Panc1 (cell line): ENCODE measurements around the gene KRT38. TPM values are rescaled to one million over a fixed set of nuclear protein-coding genes. Genes with fewer than 3 reads are reported as not detected.

Experiments used
- ATAC-seq: fragments of 200-7000 bp; cut with Tn5 transposase; 2 replicates; pipeline ENCODE4 v1.9.1; 2020; ENCODE audit warnings: mild to moderate bottlenecking, moderate library complexity
- Bru-seq: library from RNA; stranded (reverse); fragments of 400-500 nt; gene quantifications from one replicate; lab custom pipeline; 2021; lab: Mats Ljungman, UMichigan
- BruChase-seq, 2 experiments: library from RNA; stranded (reverse); fragments of 400-500 nt; gene quantifications; one replicate each; lab custom pipeline; 2021; lab: Mats Ljungman, UMichigan
- BruUV-seq: library from RNA; stranded (reverse); fragments of 400-500 nt; replicated peaks from 2 replicates; lab custom pipeline; 2021; lab: Mats Ljungman, UMichigan
- CTCF ChIA-PET: fragments of 300-600 bp; sonication (Branson Sonifier 250); formaldehyde crosslinking; loops from one replicate; lab custom pipeline; 2022; ENCODE audit warnings: antibody characterized with exemption; lab: Charles Lee
- POLR2A ChIA-PET: fragments of 300-600 bp; sonication (Branson Sonifier 250); formaldehyde crosslinking; loops from one replicate; lab custom pipeline; 2022; ENCODE audit warnings: antibody characterized with exemption; lab: Charles Lee
- DNase-seq: peaks from one replicate; pipeline ENCODE4 v3.0.0-alpha.2; 2010; ENCODE audit warnings: low read depth, low spot score
- H3K27ac ChIP-seq: 2 replicates; pipeline ENCODE4 v1.5.1; 2011; ENCODE audit warnings: mild to moderate bottlenecking, low read length, inconsistent platforms
- H3K27me3 ChIP-seq: fragments of 200-500 bp; sonication (Bioruptor generic); 2 replicates; pipeline ENCODE4 v1.6.0; 2014; ENCODE audit warnings: low read length, inconsistent platforms; ENCODE audit not compliant: control insufficient read depth, insufficient read depth
- H3K36me3 ChIP-seq: fragments of 200-500 bp; sonication (Bioruptor generic); 2 replicates; pipeline ENCODE4 v1.5.1; 2014; ENCODE audit warnings: inconsistent platforms, mild to moderate bottlenecking, low read length, moderate library complexity; ENCODE audit not compliant: control insufficient read depth, insufficient read depth
- H3K4me1 ChIP-seq: 2 replicates; pipeline ENCODE4 v1.5.1; 2011; ENCODE audit warnings: inconsistent platforms, mild to moderate bottlenecking, low read length, moderate library complexity; ENCODE audit not compliant: control insufficient read depth, insufficient read depth
- H3K4me3 ChIP-seq, 2 experiments: 2 replicates each; pipeline ENCODE4 v1.5.1; 2011 to 2012; ENCODE audit warnings: low read depth in 2 of 2, low read length in 2 of 2, mild to moderate bottlenecking in 2 of 2, inconsistent platforms in 1 of 2, moderate library complexity in 1 of 2
- H3K9me3 ChIP-seq: fragments of 200-500 bp; sonication (Bioruptor generic); 2 replicates; pipeline ENCODE4 v1.5.1; 2014; ENCODE audit warnings: low read depth, mild to moderate bottlenecking, inconsistent platforms, low read length, moderate library complexity; ENCODE audit not compliant: control insufficient read depth, insufficient read depth
- POLR2AphosphoS5 ChIP-seq: IDR thresholded peaks from 2 replicates; pipeline ENCODE4 v1.6.1; 2012; ENCODE audit warnings: mild to moderate bottlenecking, low read depth, low read length, moderate library complexity
- REST ChIP-seq, 2 experiments: IDR thresholded peaks; 2 replicates each; pipeline ENCODE4 v1.6.1; 2011 to 2012; ENCODE audit warnings: low read depth in 2 of 2, control low read depth in 1 of 2, low read length in 1 of 2, mild to moderate bottlenecking in 1 of 2, moderate library complexity in 1 of 2; ENCODE audit not compliant: insufficient read depth in 1 of 2
- SIN3A ChIP-seq: IDR thresholded peaks from 2 replicates; pipeline ENCODE4 v1.6.1; 2012; ENCODE audit warnings: low read depth, mild to moderate bottlenecking, low read length, moderate library complexity, borderline replicate concordance; ENCODE audit not compliant: insufficient read depth
- TCF7L2 ChIP-seq: IDR thresholded peaks from 2 replicates; pipeline ENCODE4 v1.6.1; 2011; ENCODE audit warnings: mild to moderate bottlenecking, low read depth, low read length, inconsistent platforms
- in situ Hi-C: cut with HindIII; loops from 2 replicates; pipeline ENCODE4 v1.10.0; 2016; ENCODE audit warnings: low sequenced_read_pairs, low pct_unique_long_range_greater_than_20kb
- intact Hi-C: fragments of 100-400 bp; cut with micrococcal nuclease; formaldehyde crosslinking; loops from one replicate; pipeline ENCODE4 v1.10.0; 2022; ENCODE audit not compliant: unreplicated experiment
- long read RNA-seq: library from polyadenylated mRNA; unstranded; transcript quantifications from one replicate; pipeline ENCODE4 v2.0.0, GENCODE V29; 2021; ENCODE audit not compliant: unreplicated experiment
- polyA plus RNA-seq: library from polyadenylated mRNA; unstranded; fragments of >200 nt; gene quantifications from one replicate; pipeline ENCODE4 v1.2.1, GENCODE V29; 2012; ENCODE audit warnings: missing spikeins; ENCODE audit not compliant: insufficient read length
- total RNA-seq: library from RNA; stranded (reverse); gene quantifications from one replicate; pipeline ENCODE4 v1.2.1, GENCODE V29; 2021; ENCODE audit not compliant: unreplicated experiment
- TF ChIP-seq, protein P1 (sequence below): fragments of 450-650 bp; IDR thresholded peaks from 2 replicates; pipeline ENCODE4 v1.5.1; 2017; ENCODE audit warnings: mild to moderate bottlenecking

Gene KRT38
- total RNA-seq (not detected), Bru-seq, nascent RNA (percentile 17 among the genes with signal in this experiment), BruChase-seq, experiment 1, labeled RNA remaining after a 2-hour chase (not detected), BruChase-seq, experiment 2, labeled RNA remaining after a 6-hour chase (not detected)
- polyA plus RNA-seq: not detected
- long read RNA-seq: 0 reads

- Histone ChIP-seq H3K9me3 (no peaks in the 10 kb centered on the region), H3K36me3 (no peaks in the 10 kb centered on the region), H3K27ac (no peak within 1 kb of the TSS), H3K4me3 (no peak within 1 kb of the TSS), H3K4me1 (no peaks in the 10 kb centered on the region), H3K27me3 (no peaks in the 10 kb centered on the region)
- no TSS peak for BruUV-seq
- in situ Hi-C loops (no loop called here), intact Hi-C loops (loop anchor here (10.0 kb wide), 1 partner anchor 56 kb away; the partner anchor contains the start of gene KRT34)
- ATAC-seq: no peak
- CTCF ChIA-PET: no interaction called here
- TF ChIP-seq POLR2AphosphoS5: no peak
- no peak for TF ChIP-seq TCF7L2
- TF ChIP-seq SIN3A: no peak
- TF ChIP-seq, protein P1, sequence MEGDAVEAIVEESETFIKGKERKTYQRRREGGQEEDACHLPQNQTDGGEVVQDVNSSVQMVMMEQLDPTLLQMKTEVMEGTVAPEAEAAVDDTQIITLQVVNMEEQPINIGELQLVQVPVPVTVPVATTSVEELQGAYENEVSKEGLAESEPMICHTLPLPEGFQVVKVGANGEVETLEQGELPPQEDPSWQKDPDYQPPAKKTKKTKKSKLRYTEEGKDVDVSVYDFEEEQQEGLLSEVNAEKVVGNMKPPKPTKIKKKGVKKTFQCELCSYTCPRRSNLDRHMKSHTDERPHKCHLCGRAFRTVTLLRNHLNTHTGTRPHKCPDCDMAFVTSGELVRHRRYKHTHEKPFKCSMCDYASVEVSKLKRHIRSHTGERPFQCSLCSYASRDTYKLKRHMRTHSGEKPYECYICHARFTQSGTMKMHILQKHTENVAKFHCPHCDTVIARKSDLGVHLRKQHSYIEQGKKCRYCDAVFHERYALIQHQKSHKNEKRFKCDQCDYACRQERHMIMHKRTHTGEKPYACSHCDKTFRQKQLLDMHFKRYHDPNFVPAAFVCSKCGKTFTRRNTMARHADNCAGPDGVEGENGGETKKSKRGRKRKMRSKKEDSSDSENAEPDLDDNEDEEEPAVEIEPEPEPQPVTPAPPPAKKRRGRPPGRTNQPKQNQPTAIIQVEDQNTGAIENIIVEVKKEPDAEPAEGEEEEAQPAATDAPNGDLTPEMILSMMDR: no peak
- no peak for TF ChIP-seq REST (IDR thresholded peaks at IDR 0.05; ENCODE audit: insufficient read depth in 1 of 2, low read depth in 2 of 2, low read length in 1 of 2)
- POLR2A ChIA-PET: no interaction called here
- DNase-seq: no peak
These were observed at the start of gene KRT38 for GRCh38 chr17:41440531-41441033. Gene KRT38, minus strand, starts transcription at chr17:41440983. Its CDS starts 62 bp downstream, at chr17:41440921.

DNA sequence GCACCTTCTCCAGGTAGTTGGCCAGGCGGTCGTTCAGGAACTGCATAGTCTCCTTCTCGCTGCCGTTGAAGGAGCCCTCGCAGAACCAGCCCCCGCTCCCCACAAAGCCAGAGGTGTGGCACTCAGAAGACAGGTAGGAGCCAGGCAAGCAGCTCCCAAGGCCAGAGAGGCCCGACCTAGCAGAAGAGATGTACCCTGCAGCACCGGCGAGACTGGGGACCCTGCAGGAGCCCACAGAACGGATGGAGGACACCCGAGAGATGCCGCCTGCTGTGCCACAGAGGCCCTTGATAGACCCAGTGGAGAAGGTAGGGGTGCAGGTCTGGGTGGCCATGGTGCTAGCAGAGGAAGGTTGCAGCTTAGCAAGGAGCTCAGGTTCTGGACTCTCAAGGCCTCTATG is 48.7 kb upstream of the KRT38 start, which contains the start of gene KRT36:
Gene KRT36, minus strand, starts transcription at position 380 of the 400 bp plus-strand sequence. Its CDS starts 46 bp downstream, at position 334.
- DNase-seq (no peak), ATAC-seq (no peak)
- POLR2A ChIA-PET: interaction anchor here (0.6 kb wide), 1 partner anchor 555 kb away, joined by 5 read pairs; no protein-coding TSS in a partner anchor
- Histone ChIP-seq H3K36me3 (no peaks in the 10 kb centered on the region), H3K27ac (peak within 1 kb of the TSS; percentile 77), H3K27me3 (no peaks in the 10 kb centered on the region), H3K9me3 (no peaks in the 10 kb centered on the region), H3K4me1 (peaks cover 20% of the 10 kb centered on the region), H3K4me3 (no peak within 1 kb of the TSS)
- CTCF ChIA-PET: interaction anchor here (0.7 to 1.1 kb wide), 2 partner anchors 430 to 708 kb away, joined by 3 to 4 read pairs; no protein-coding TSS in a partner anchor
- in situ Hi-C loops (no loop called here), intact Hi-C loops (no loop called here)
- no TSS peak for BruUV-seq
- TF ChIP-seq REST (IDR thresholded peaks at IDR 0.05; ENCODE audit: insufficient read depth in 1 of 2, low read depth in 2 of 2, low read length in 1 of 2): no peak
- TF ChIP-seq POLR2AphosphoS5: no peak
- TF ChIP-seq, protein P1: no peak
- no peak for TF ChIP-seq TCF7L2
- no peak for TF ChIP-seq SIN3A
